HCT116 (cell line): Measurements from ENCODE around the gene FHIT. TPM values are rescaled to one million over a fixed set of nuclear protein-coding genes. Genes with fewer than 3 reads are reported as not detected.

Source experiments
- ATAC-seq: fragments of 200-7000 bp; cut with Tn5 transposase; 2 replicates; pipeline ENCODE4 v1.9.1; 2020; ENCODE audit warnings: mild to moderate bottlenecking, moderate library complexity
- BruUV-seq: library from RNA; stranded (reverse); fragments of 400-500 nt; replicated peaks from 2 replicates; lab custom pipeline; 2021; lab: Mats Ljungman, UMichigan
- CTCF ChIA-PET: fragments of 300-600 bp; sonication (Branson Sonifier 250); formaldehyde crosslinking; loops from one replicate; lab custom pipeline; 2021; ENCODE audit warnings: antibody characterized with exemption; lab: Charles Lee
- POLR2A ChIA-PET: fragments of 300-600, 350-600 bp; sonication (Branson Sonifier 250); formaldehyde crosslinking; loops from one replicate; lab custom pipeline; 2021; ENCODE audit warnings: antibody characterized with exemption; lab: Charles Lee
- RAD21 ChIA-PET, 2 experiments: fragments of 300-600 bp; sonication (Branson Sonifier 250); formaldehyde crosslinking; loops; one replicate each; lab custom pipeline; 2023; ENCODE audit warnings: low total read pairs in 2 of 2; ENCODE audit not compliant: uncharacterized antibody in 2 of 2, unreplicated experiment in 2 of 2, low non-redundant PET in 1 of 2; lab: Charles Lee
- DNase-seq: peaks from one replicate; pipeline ENCODE4 v3.0.0-alpha.2; 2010; ENCODE audit warnings: low read depth, low spot score
- H2AFZ ChIP-seq: fragments of 200-600 bp; shearing (Covaris generic), sonication (generic); 2 replicates; pipeline ENCODE4 v1.6.1; 2017; ENCODE audit warnings: low read depth, mixed run types, mixed read lengths, antibody characterized with exemption, low read length; ENCODE audit not compliant: poor library complexity, severe bottlenecking
- H3K27ac ChIP-seq: 2 replicates; pipeline ENCODE4 v1.5.1; 2012; ENCODE audit warnings: low read depth, low read length
- H3K27me3 ChIP-seq: fragments of 200-600 bp; sonication (generic); 2 replicates; pipeline ENCODE4 v1.6.1; 2016; ENCODE audit warnings: mixed run types, low read length, mixed read lengths; ENCODE audit not compliant: insufficient read depth
- H3K36me3 ChIP-seq, 2 experiments: fragments of 200-500 bp in 1 of 2; fragments of 200-600 bp in 1 of 2; sonication (Bioruptor generic) in 1 of 2; sonication (generic) in 1 of 2; 2 replicates each; pipeline versions ENCODE4 v1.5.1 to v1.6.1; 2014 to 2016; ENCODE audit warnings: low read length in 2 of 2, inconsistent platforms in 1 of 2, mixed read lengths in 1 of 2, mixed run types in 1 of 2; ENCODE audit not compliant: insufficient read depth in 2 of 2, control insufficient read depth in 1 of 2
- H3K4me1 ChIP-seq, 2 experiments: fragments of 200-600 bp in 1 of 2; sonication (generic) in 1 of 2; 2 replicates each; pipeline versions ENCODE4 v1.5.1 to v1.6.1; 2012 to 2017; ENCODE audit warnings: low read length in 2 of 2, inconsistent platforms in 1 of 2, mild to moderate bottlenecking in 1 of 2, mixed read lengths in 1 of 2, mixed run types in 1 of 2, moderate library complexity in 1 of 2; ENCODE audit not compliant: insufficient read depth in 2 of 2, control insufficient read depth in 1 of 2
- H3K4me2 ChIP-seq: fragments of 200-600 bp; sonication (generic); 2 replicates; pipeline ENCODE4 v1.6.1; 2017; ENCODE audit warnings: mixed run types, low read length, mixed read lengths
- H3K4me3 ChIP-seq, 2 experiments: fragments of 200-600 bp in 1 of 2; sonication (generic) in 1 of 2; replicated peaks in 1 of 2; 2 replicates each; pipeline ENCODE4 v1.5.1; 2011 to 2016; ENCODE audit warnings: low read length in 2 of 2, control low read depth in 1 of 2, low read depth in 1 of 2, mild to moderate bottlenecking in 1 of 2, mixed read lengths in 1 of 2, mixed run types in 1 of 2
- H3K79me2 ChIP-seq: fragments of 200-600 bp; sonication (generic); 2 replicates; pipeline ENCODE4 v1.6.1; 2017; ENCODE audit warnings: mild to moderate bottlenecking, mixed run types, low read length, moderate library complexity, mixed read lengths; ENCODE audit not compliant: insufficient read depth
- H3K9ac ChIP-seq: fragments of 200-600 bp; sonication (generic); 2 replicates; pipeline ENCODE4 v1.6.1; 2016; ENCODE audit warnings: low read length, mixed read lengths
- H3K9me2 ChIP-seq: fragments of 200-600 bp; sonication (generic), shearing (Covaris generic); 2 replicates; pipeline ENCODE4 v1.6.1; 2017; ENCODE audit warnings: mixed run types, mild to moderate bottlenecking, moderate library complexity; ENCODE audit not compliant: insufficient read depth
- H3K9me3 ChIP-seq, 2 experiments: fragments of 200-500 bp in 1 of 2; fragments of 200-600 bp in 1 of 2; sonication (Bioruptor generic) in 1 of 2; sonication (generic) in 1 of 2; 2 replicates each; pipeline ENCODE4 v1.6.1; 2014 to 2017; ENCODE audit warnings: low read length in 2 of 2, mixed read lengths in 2 of 2, inconsistent platforms in 1 of 2, low read depth in 1 of 2, mild to moderate bottlenecking in 1 of 2, mixed run types in 1 of 2, moderate library complexity in 1 of 2; ENCODE audit not compliant: control insufficient read depth in 1 of 2, insufficient read depth in 1 of 2
- H4K20me1 ChIP-seq: fragments of 200-600 bp; sonication (generic), shearing (Covaris generic); 2 replicates; pipeline ENCODE4 v1.6.1; 2017; ENCODE audit warnings: mixed run types, mild to moderate bottlenecking, moderate library complexity; ENCODE audit not compliant: insufficient read depth
- CBX3 ChIP-seq: IDR thresholded peaks from 2 replicates; pipeline ENCODE4 v1.6.1; 2012; ENCODE audit warnings: low read depth
- CEBPB ChIP-seq: IDR thresholded peaks from 2 replicates; pipeline ENCODE4 v1.6.1; 2012; ENCODE audit warnings: low read depth
- EGR1 ChIP-seq: IDR thresholded peaks from 2 replicates; pipeline ENCODE4 v1.6.1; 2012; ENCODE audit warnings: low read depth
- ELF1 ChIP-seq: IDR thresholded peaks from 2 replicates; pipeline ENCODE4 v1.6.1; 2012; ENCODE audit warnings: low read depth, borderline replicate concordance
- EZH2phosphoT487 ChIP-seq: fragments of 200-600 bp; IDR thresholded peaks from 2 replicates; pipeline ENCODE4 v1.6.1; 2018; ENCODE audit warnings: antibody characterized with exemption, borderline replicate concordance
- FOSL1 ChIP-seq: IDR thresholded peaks from 2 replicates; pipeline ENCODE4 v1.6.1; 2012; ENCODE audit warnings: low read depth
- POLR2A ChIP-seq: IDR thresholded peaks from 2 replicates; pipeline ENCODE4 v1.7.0; 2011; ENCODE audit warnings: borderline replicate concordance; ENCODE audit not compliant: insufficient read depth, insufficient read length; ENCODE audit errors: extremely low read depth
- POLR2AphosphoS5 ChIP-seq: IDR thresholded peaks from 2 replicates; pipeline ENCODE4 v1.6.1; 2011; ENCODE audit warnings: mild to moderate bottlenecking, low read depth, low read length, moderate library complexity
- ZFX ChIP-seq: fragments of 450-650 bp; IDR thresholded peaks from 2 replicates; pipeline ENCODE4 v1.6.1; 2017
- ZNF274 ChIP-seq: fragments of 200-500 bp; sonication (Bioruptor generic); IDR thresholded peaks from 2 replicates; pipeline ENCODE4 v1.6.1; 2014; ENCODE audit warnings: mild to moderate bottlenecking, low read depth, low read length, inconsistent platforms
- intact Hi-C: fragments of 100-400 bp; cut with micrococcal nuclease; formaldehyde crosslinking; loops from 2 replicates; pipeline ENCODE4 v1.10.0; 2022
- total RNA-seq: library from RNA; stranded (reverse); gene quantifications from one replicate; pipeline ENCODE4 v1.2.1, GENCODE V29; 2021; ENCODE audit not compliant: unreplicated experiment
- TF ChIP-seq, protein P1 (sequence below): IDR thresholded peaks from 2 replicates; pipeline ENCODE4 v1.6.1; 2011; ENCODE audit warnings: mild to moderate bottlenecking, low read length, moderate library complexity; ENCODE audit not compliant: insufficient replicate concordance; ENCODE audit errors: extremely low read depth
- TF ChIP-seq, protein P2 (sequence below): IDR thresholded peaks from 2 replicates; pipeline ENCODE4 v1.6.1; 2012; ENCODE audit warnings: low read depth
- TF ChIP-seq, protein P3 (sequence below): IDR thresholded peaks from 2 replicates; pipeline ENCODE4 v1.6.1; 2012
- TF ChIP-seq, protein P4 (sequence below): IDR thresholded peaks from 2 replicates; pipeline ENCODE4 v1.6.1; 2012

FHIT gene
- total RNA-seq, 1 experiment from 2014 or later: 20.1 TPM

DNA sequence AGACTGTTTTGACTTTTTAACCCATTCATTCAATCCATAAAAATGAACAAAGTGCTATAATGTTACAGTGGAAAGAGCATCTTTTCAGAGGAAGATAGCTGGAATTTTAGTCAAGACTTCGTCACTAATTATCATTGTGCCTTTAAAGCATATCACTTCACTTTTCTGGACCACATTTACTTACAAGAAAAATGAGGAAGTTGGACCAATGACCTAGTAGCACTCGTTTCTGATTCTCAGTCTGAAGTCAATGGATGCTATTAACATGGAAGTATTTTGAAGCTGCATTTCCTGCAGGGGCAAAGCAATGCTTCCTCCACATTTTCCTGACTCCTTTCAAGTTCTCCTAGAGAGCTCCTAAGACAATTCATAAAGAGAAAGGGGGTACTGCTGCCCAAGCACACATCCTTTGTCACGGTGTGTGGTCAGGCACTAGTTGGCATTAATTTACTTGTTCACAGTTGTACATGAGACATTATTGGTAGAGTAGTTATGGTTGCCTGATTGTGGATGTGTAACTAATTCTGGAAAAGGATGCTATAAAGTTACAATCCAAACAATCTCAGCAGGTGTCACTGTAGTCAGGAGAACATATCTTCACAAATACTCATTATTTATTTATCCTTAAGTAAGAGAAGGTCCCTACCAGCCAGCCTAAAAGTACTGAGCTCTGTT is 1049.1 kb downstream of the FHIT start (continued):
- TF ChIP-seq, protein P1, sequence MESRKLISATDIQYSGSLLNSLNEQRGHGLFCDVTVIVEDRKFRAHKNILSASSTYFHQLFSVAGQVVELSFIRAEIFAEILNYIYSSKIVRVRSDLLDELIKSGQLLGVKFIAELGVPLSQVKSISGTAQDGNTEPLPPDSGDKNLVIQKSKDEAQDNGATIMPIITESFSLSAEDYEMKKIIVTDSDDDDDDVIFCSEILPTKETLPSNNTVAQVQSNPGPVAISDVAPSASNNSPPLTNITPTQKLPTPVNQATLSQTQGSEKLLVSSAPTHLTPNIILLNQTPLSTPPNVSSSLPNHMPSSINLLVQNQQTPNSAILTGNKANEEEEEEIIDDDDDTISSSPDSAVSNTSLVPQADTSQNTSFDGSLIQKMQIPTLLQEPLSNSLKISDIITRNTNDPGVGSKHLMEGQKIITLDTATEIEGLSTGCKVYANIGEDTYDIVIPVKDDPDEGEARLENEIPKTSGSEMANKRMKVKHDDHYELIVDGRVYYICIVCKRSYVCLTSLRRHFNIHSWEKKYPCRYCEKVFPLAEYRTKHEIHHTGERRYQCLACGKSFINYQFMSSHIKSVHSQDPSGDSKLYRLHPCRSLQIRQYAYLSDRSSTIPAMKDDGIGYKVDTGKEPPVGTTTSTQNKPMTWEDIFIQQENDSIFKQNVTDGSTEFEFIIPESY: no peak
- TF ChIP-seq, protein P2, sequence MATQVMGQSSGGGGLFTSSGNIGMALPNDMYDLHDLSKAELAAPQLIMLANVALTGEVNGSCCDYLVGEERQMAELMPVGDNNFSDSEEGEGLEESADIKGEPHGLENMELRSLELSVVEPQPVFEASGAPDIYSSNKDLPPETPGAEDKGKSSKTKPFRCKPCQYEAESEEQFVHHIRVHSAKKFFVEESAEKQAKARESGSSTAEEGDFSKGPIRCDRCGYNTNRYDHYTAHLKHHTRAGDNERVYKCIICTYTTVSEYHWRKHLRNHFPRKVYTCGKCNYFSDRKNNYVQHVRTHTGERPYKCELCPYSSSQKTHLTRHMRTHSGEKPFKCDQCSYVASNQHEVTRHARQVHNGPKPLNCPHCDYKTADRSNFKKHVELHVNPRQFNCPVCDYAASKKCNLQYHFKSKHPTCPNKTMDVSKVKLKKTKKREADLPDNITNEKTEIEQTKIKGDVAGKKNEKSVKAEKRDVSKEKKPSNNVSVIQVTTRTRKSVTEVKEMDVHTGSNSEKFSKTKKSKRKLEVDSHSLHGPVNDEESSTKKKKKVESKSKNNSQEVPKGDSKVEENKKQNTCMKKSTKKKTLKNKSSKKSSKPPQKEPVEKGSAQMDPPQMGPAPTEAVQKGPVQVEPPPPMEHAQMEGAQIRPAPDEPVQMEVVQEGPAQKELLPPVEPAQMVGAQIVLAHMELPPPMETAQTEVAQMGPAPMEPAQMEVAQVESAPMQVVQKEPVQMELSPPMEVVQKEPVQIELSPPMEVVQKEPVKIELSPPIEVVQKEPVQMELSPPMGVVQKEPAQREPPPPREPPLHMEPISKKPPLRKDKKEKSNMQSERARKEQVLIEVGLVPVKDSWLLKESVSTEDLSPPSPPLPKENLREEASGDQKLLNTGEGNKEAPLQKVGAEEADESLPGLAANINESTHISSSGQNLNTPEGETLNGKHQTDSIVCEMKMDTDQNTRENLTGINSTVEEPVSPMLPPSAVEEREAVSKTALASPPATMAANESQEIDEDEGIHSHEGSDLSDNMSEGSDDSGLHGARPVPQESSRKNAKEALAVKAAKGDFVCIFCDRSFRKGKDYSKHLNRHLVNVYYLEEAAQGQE: no peak
- no peak for TF ChIP-seq FOSL1

DNA sequence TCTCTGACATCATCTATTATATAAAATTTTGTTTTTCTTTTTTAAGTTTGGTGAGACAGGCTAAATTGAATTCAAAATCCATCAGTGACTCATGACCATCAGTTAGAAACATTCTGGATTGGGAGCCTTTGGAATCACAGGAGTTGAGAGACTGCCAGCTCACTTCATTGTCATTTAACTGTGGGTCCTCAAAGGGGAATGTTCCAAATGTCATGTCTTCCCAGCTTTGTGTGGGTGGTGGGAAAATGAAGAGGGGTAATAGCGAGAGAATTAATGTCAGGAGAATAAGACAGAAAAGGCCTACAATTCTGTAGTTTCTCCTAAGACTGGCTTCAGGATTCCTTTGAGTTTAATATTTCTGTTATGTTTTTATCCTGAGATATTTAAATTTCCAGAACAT is 1051.9 kb downstream of the FHIT start:
- intact Hi-C loops: no loop called here

More for the DNA sequence above, 1051.9 kb downstream of the FHIT start:
- TF ChIP-seq, protein P3, sequence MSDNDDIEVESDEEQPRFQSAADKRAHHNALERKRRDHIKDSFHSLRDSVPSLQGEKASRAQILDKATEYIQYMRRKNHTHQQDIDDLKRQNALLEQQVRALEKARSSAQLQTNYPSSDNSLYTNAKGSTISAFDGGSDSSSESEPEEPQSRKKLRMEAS: no peak
- TF ChIP-seq FOSL1: no peak
- no peak for TF ChIP-seq ZFX
- TF ChIP-seq ZNF274: no peak
- TF ChIP-seq CEBPB: no peak
- no peak for TF ChIP-seq EGR1
- TF ChIP-seq, protein P2: no peak
- TF ChIP-seq, protein P4, sequence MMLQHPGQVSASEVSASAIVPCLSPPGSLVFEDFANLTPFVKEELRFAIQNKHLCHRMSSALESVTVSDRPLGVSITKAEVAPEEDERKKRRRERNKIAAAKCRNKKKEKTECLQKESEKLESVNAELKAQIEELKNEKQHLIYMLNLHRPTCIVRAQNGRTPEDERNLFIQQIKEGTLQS: no peak
- no peak for TF ChIP-seq POLR2AphosphoS5
- no peak for TF ChIP-seq ELF1
- no peak for TF ChIP-seq EZH2phosphoT487
- no peak for TF ChIP-seq CBX3
- no peak for TF ChIP-seq POLR2A
- TF ChIP-seq, all 23 proteins: peak for 0
- ATAC-seq (no peak), DNase-seq (no peak)
- Histone ChIP-seq H3K27me3 (no peaks in the 10 kb centered on the region), H3K4me2 (no peak overlapping the region), H4K20me1 (no peaks in the 10 kb centered on the region), H3K4me3 (no peak overlapping the region), H3K9me3 (no peaks in the 10 kb centered on the region), H2AFZ (no peak overlapping the region), H3K27ac (no peak overlapping the region), H3K9ac (no peak overlapping the region), H3K36me3 (no peaks in the 10 kb centered on the region), H3K79me2 (no peaks in the 10 kb centered on the region), H3K4me1 (no peaks in the 10 kb centered on the region), H3K9me2 (no peaks in the 10 kb centered on the region)
- ChIA-PET CTCF (no interaction called here), RAD21 (no interaction called here), POLR2A (no interaction called here)
- BruUV-seq: no TSS peak
